Sigmoid colon (tissue), 4 donors: Measurements from ENCODE around the gene CCL1.

ENCODE experiments used
- EP300 ChIP-seq, 4 donors: sonication (generic); formaldehyde crosslinking; IDR thresholded peaks; one replicate each; pipeline ENCODE4 v1.6.1; 2017; ENCODE audit warnings: antibody characterized with exemption in 4 of 4
- POLR2A ChIP-seq, 2 donors: fragments of 450-650 bp; IDR thresholded peaks; one replicate each; pipeline ENCODE4 v1.6.1; 2016; ENCODE audit warnings: antibody characterized with exemption in 2 of 2, mild to moderate bottlenecking in 2 of 2, moderate library complexity in 2 of 2
- POLR2AphosphoS5 ChIP-seq, 4 donors: sonication (generic); formaldehyde crosslinking; IDR thresholded peaks; one replicate each; pipeline ENCODE4 v1.6.1; 2017; ENCODE audit warnings: antibody characterized with exemption in 4 of 4
- TF ChIP-seq, protein P1 (sequence below), 4 experiments: fragments of 450-650 bp in 3 of 4; fragments of 200-600 bp in 1 of 4; IDR thresholded peaks; one replicate each; pipeline ENCODE4 v1.5.1; 2016 to 2019; ENCODE audit warnings: antibody characterized with exemption in 4 of 4, mild to moderate bottlenecking in 3 of 4, moderate library complexity in 2 of 4

- no peak for TF ChIP-seq POLR2A (IDR thresholded peaks at IDR 0.05)
- TF ChIP-seq, protein P1, sequence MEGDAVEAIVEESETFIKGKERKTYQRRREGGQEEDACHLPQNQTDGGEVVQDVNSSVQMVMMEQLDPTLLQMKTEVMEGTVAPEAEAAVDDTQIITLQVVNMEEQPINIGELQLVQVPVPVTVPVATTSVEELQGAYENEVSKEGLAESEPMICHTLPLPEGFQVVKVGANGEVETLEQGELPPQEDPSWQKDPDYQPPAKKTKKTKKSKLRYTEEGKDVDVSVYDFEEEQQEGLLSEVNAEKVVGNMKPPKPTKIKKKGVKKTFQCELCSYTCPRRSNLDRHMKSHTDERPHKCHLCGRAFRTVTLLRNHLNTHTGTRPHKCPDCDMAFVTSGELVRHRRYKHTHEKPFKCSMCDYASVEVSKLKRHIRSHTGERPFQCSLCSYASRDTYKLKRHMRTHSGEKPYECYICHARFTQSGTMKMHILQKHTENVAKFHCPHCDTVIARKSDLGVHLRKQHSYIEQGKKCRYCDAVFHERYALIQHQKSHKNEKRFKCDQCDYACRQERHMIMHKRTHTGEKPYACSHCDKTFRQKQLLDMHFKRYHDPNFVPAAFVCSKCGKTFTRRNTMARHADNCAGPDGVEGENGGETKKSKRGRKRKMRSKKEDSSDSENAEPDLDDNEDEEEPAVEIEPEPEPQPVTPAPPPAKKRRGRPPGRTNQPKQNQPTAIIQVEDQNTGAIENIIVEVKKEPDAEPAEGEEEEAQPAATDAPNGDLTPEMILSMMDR (IDR thresholded peaks at IDR 0.05): no peak
- TF ChIP-seq POLR2AphosphoS5 (IDR thresholded peaks at IDR 0.05): no peak
- TF ChIP-seq EP300 (IDR thresholded peaks at IDR 0.05): no peak
These were observed 15.7 kb upstream of the CCL1 start for GRCh38 chr17:34378664-34379101.
